OCI-LY3 (cell line): ENCODE results near the gene GINS1.
"Not testable (repeated sequence)": the region's sequence is repeated elsewhere in the genome, so short reads cannot be mapped to it uniquely, and the experiment has no call there.

Experiments used
- H2AFZ ChIP-seq: fragments of 200-600, 300-600 bp; shearing (Covaris generic); 2 replicates; pipeline ENCODE4 v1.6.0; 2014; ENCODE audit warnings: antibody characterized with exemption, low read depth, low read length
- H3K27ac ChIP-seq: fragments of 200-600, 300-600 bp; sonication (generic); 2 replicates; pipeline ENCODE4 v1.5.1; 2014; ENCODE audit warnings: mild to moderate bottlenecking, low read length, moderate library complexity, mixed read lengths
- H3K27me3 ChIP-seq: fragments of 200-600, 300-600 bp; sonication (generic); 2 replicates; pipeline ENCODE4 v1.6.1; 2014; ENCODE audit warnings: low read depth, low read length, mixed read lengths
- H3K36me3 ChIP-seq: fragments of 200-600, 300-600 bp; sonication (generic); replicated peaks from 2 replicates; pipeline ENCODE3; 2014; ENCODE audit warnings: low read depth, low read length, mixed read lengths
- H3K4me1 ChIP-seq: fragments of 300-600, 200-600 bp; sonication (generic); 2 replicates; pipeline ENCODE4 v1.6.1; 2014; ENCODE audit warnings: low read length, mixed read lengths
- H3K4me2 ChIP-seq: fragments of 200-600, 300-600 bp; sonication (generic); 2 replicates; pipeline ENCODE4 v1.6.1; 2014; ENCODE audit warnings: low read length, mixed read lengths
- H3K4me3 ChIP-seq: fragments of 300-600, 200-600 bp; sonication (generic); 2 replicates; pipeline ENCODE4 v1.5.1; 2014; ENCODE audit warnings: antibody characterized with exemption, mild to moderate bottlenecking, low read length, moderate library complexity
- H3K79me2 ChIP-seq: fragments of 300-600, 200-600 bp; shearing (Covaris generic); 2 replicates; pipeline ENCODE4 v1.6.1; 2014; ENCODE audit warnings: mild to moderate bottlenecking, low read length, mixed read lengths
- H3K9ac ChIP-seq: fragments of 300-600, 200-600 bp; shearing (Covaris generic); 2 replicates; pipeline ENCODE4 v1.6.0; 2014; ENCODE audit warnings: mild to moderate bottlenecking, low read length, moderate library complexity
- H3K9me3 ChIP-seq: fragments of 200-600, 300-600 bp; shearing (Covaris generic); 2 replicates; pipeline ENCODE4 v1.6.1; 2014; ENCODE audit warnings: low read length, mixed read lengths; ENCODE audit not compliant: insufficient read depth
- H4K20me1 ChIP-seq: fragments of 200-600, 300-600 bp; sonication (generic); 2 replicates; pipeline ENCODE4 v1.6.1; 2016; ENCODE audit warnings: low read length, mixed read lengths; ENCODE audit not compliant: insufficient read depth
- CTCF ChIP-seq: fragments of 200-600, 300-600 bp; sonication (generic); IDR thresholded peaks from 2 replicates; pipeline ENCODE4 v1.5.1; 2014; ENCODE audit warnings: antibody characterized with exemption, low read length, low read depth
- EZH2phosphoT487 ChIP-seq: fragments of 200-600 bp; shearing (Covaris generic); IDR thresholded peaks from 2 replicates; pipeline ENCODE4 v1.6.1; 2018; ENCODE audit warnings: antibody characterized with exemption, mixed run types, low read depth

GINS1 gene

GRCh38 chr20:25397821-25398220 lies 9.7 kb upstream of the GINS1 start:
- peaks cover 7% of the 10 kb centered on the region; the same call in 1 of the 2 replicates for H3K9me3 ChIP-seq
- H3K36me3 ChIP-seq = no peaks in the 10 kb centered on the region
- H2AFZ ChIP-seq = no peak overlapping the region
- no peaks in the 10 kb centered on the region for H4K20me1 ChIP-seq
- H3K4me1 ChIP-seq = peaks cover 9% of the 10 kb centered on the region; the same call in 1 of the 2 replicates
- H3K4me2 ChIP-seq = no peak overlapping the region; the same call in 1 of the 2 replicates
- no peaks in the 10 kb centered on the region for H3K79me2 ChIP-seq
- TF ChIP-seq EZH2phosphoT487 (no peak), CTCF (no peak)
- no peak overlapping the region for H3K27ac ChIP-seq
- no peak overlapping the region for H3K4me3 ChIP-seq
- 0 out of 2 replicates have a peak, but pooled peaks cover 11% of the 10 kb centered on the region for H3K27me3 ChIP-seq
- H3K9ac ChIP-seq = no peak overlapping the region

- peaks cover 14% of the 10 kb centered on the region for H3K9me3 ChIP-seq
- H3K9ac ChIP-seq = no peak overlapping the region
- no peaks in the 10 kb centered on the region for H4K20me1 ChIP-seq
- no peaks in the 10 kb centered on the region for H3K36me3 ChIP-seq
- H3K27ac ChIP-seq = no peak overlapping the region
- no peak overlapping the region for H2AFZ ChIP-seq
- H3K79me2 ChIP-seq = no peaks in the 10 kb centered on the region
- TF ChIP-seq CTCF = no peak
- TF ChIP-seq EZH2phosphoT487 = no peak
- no peak overlapping the region for H3K4me3 ChIP-seq
- peaks cover 9% of the 10 kb centered on the region; the same call in 1 of the 2 replicates for H3K4me1 ChIP-seq
- H3K27me3 ChIP-seq = 0 out of 2 replicates have a peak, but pooled peaks cover 11% of the 10 kb centered on the region
- H3K4me2 ChIP-seq = no peak overlapping the region
Observed at GRCh38 chr20:25398376-25399036, 9.0 kb upstream of the GINS1 start.

- H3K9me3 ChIP-seq = peaks cover 19% of the 10 kb centered on the region
- H3K36me3 ChIP-seq = no peaks in the 10 kb centered on the region
- no peaks in the 10 kb centered on the region for H3K79me2 ChIP-seq
- no peak overlapping the region for H2AFZ ChIP-seq
- no peak overlapping the region for H3K27ac ChIP-seq
- H3K9ac ChIP-seq = no peak overlapping the region
- H3K27me3 ChIP-seq = 0 out of 2 replicates have a peak, but pooled peaks cover 11% of the 10 kb centered on the region
- TF ChIP-seq EZH2phosphoT487 (no peak), CTCF (peak; percentile 75)
- H4K20me1 ChIP-seq = no peaks in the 10 kb centered on the region
- no peak overlapping the region for H3K4me3 ChIP-seq
- H3K4me1 ChIP-seq = peaks cover 9% of the 10 kb centered on the region; the same call in 1 of the 2 replicates
- H3K4me2 ChIP-seq = no peak overlapping the region
Observed at GRCh38 chr20:25399037-25399430, 8.4 kb upstream of the GINS1 start.

- not testable (repeated sequence) for H3K9ac ChIP-seq, H2AFZ ChIP-seq, H3K4me3 ChIP-seq
Observed at GRCh38 chr20:25400291-25400732, 7.2 kb upstream of the GINS1 start.

More at GRCh38 chr20:25400291-25400732, 7.2 kb upstream of the GINS1 start:
- not testable (repeated sequence) for H3K4me1 ChIP-seq, H3K27ac ChIP-seq, H4K20me1 ChIP-seq, H3K27me3 ChIP-seq, H3K36me3 ChIP-seq, H3K79me2 ChIP-seq, H3K4me2 ChIP-seq
- peaks cover 25% of the 10 kb centered on the region for H3K9me3 ChIP-seq
